Stimulated activated CD4-positive, alpha-beta T cell treated with anti-CD3 and anti-CD28 coated beads, Interleukin-1b, Interleukin-23, amount 100 ng/mL, for 48 hours (primary cell): Measurements from ENCODE around the gene GALP.
"Not testable (repeated sequence)": the region's sequence is repeated elsewhere in the genome, so short reads cannot be mapped to it uniquely, and the experiment has no call there.

Source experiments
- DNase-seq: peaks from one replicate; pipeline ENCODE4 v3.0.0-alpha.2; 2020

The GALP gene

GRCh38 chr19:56148955-56149655, 26.7 kb upstream of the GALP start:
- DNase-seq, result not testable (repeated sequence)

GRCh38 chr19:56149656-56150038, 26.2 kb upstream of the GALP start:
- no peak for DNase-seq

GRCh38 chr19:56150358-56150757, 25.4 kb upstream of the GALP start:
- no peak for DNase-seq

- no peak for DNase-seq
Observed at GRCh38 chr19:56152644-56153043, 23.2 kb upstream of the GALP start.

GRCh38 chr19:56153507-56153906, 22.3 kb upstream of the GALP start:
- no peak for DNase-seq

GRCh38 chr19:56155124-56155687, 20.6 kb upstream of the GALP start:
- DNase-seq, result no peak

GRCh38 chr19:56156768-56157167, 19.0 kb upstream of the GALP start:
- DNase-seq, result no peak

GRCh38 chr19:56158170-56158757, 17.5 kb upstream of the GALP start:
- DNase-seq, result no peak

- DNase-seq, result no peak
Observed at GRCh38 chr19:56159009-56159559, 16.7 kb upstream of the GALP start.

- no peak for DNase-seq
Observed at GRCh38 chr19:56159622-56160271, 16.1 kb upstream of the GALP start.

GRCh38 chr19:56161534-56161933, 14.3 kb upstream of the GALP start:
- DNase-seq, result no peak

GRCh38 chr19:56162258-56162657, 13.6 kb upstream of the GALP start:
- peak; percentile 68 for DNase-seq

- DNase-seq, result no peak
Observed at GRCh38 chr19:56163097-56163496, 12.7 kb upstream of the GALP start.

- DNase-seq, result no peak
Observed at GRCh38 chr19:56167064-56167578, 8.7 kb upstream of the GALP start.

- no peak for DNase-seq
Observed at GRCh38 chr19:56170261-56170660, 5.5 kb upstream of the GALP start.

- no peak for DNase-seq
Observed at GRCh38 chr19:56174086-56174485, 1.7 kb upstream of the GALP start.

- DNase-seq, result no peak
Observed at GRCh38 chr19:56174550-56174949, 1.3 kb upstream of the GALP start.

- not testable (repeated sequence) for DNase-seq
Observed at GRCh38 chr19:56176310-56176709, 502 bp downstream of the GALP start.

- no peak for DNase-seq
Observed at GRCh38 chr19:56176881-56177280, 1.1 kb downstream of the GALP start.

- no peak for DNase-seq
Observed at GRCh38 chr19:56177564-56178243, 1.9 kb downstream of the GALP start.

- no peak for DNase-seq
Observed at GRCh38 chr19:56189785-56190184, 14.0 kb downstream of the GALP start.

- DNase-seq, result no peak
Observed at GRCh38 chr19:56191115-56191514, 15.3 kb downstream of the GALP start.

- DNase-seq, result no peak
Observed at GRCh38 chr19:56191711-56192110, 15.9 kb downstream of the GALP start.
